SH-SY5Y (cell line): ENCODE results near the gene RRM1.

ENCODE experiments used
- GATA2 ChIP-seq: IDR thresholded peaks from 2 replicates; pipeline ENCODE4 v1.6.1; 2011; ENCODE audit warnings: mild to moderate bottlenecking, low read depth, low read length
- GATA3 ChIP-seq: IDR thresholded peaks from 2 replicates; pipeline ENCODE4 v1.6.1; 2011; ENCODE audit warnings: low read depth, mild to moderate bottlenecking, low read length, moderate library complexity

DNA sequence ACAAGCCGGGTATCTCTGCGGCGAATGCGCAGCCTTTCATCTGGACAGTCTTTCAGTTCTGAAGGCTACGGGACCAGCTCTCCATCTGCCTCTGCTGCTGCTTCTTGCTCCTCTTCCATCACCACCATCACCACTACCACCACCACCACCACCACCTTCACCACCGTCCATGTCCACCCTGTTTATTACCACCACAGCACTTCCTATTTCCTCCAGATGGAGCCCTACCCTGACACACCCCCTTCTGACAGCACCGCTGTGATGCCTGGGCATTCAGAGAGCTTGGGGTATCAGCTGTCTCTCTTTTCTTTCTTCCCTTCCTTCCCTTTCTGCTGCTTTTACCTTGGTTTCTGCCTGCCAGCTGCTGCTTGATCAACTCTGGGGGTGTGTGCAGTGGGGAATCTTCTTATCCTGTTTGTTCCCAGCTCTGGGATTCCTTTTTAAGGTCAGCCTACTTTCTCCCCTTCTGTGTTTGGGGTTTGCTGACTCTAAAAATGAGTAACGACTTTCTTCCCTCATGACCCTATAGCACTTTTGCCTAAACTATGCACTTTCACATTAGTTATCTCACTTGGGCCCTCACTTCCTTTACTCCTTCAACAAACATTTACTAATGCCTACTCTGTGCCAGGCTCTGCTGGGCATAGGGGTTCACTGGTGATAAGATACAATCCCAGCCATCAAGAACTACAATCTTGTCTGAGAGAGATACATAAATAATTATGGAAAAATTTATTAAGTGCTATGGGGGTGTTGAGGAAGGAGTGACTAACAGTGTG, 7.8 kb upstream of the RRM1 start:
- no peak for TF ChIP-seq GATA2
- no peak for TF ChIP-seq GATA3
